ENCODE results near the gene WRAP73. TPM values are rescaled to one million over a fixed set of nuclear protein-coding genes. Genes with fewer than 3 reads are reported as not detected.

Gene WRAP73
- polyA plus RNA-seq, 2 of the 4 experiments (the other 2 are of a cell fraction), result 15.4 to 16.1 TPM

GRCh38 chr1:3651930-3652547 is 2.1 kb upstream of the WRAP73 start, which contains the start of gene TP73:
Gene TP73 (plus strand): TSS chr1:3652516. CDS start chr1:3682366, 29,850 bp downstream.
- no peak for DNase-seq (ENCODE audit: low read depth in 1 of 2, low spot score in 1 of 2)
- peak in 1 of 2 experiments; percentile 11; a peak in 3 of 6 replicates for ATAC-seq
- TF ChIP-seq SMC3 (IDR thresholded peaks at IDR 0.05) (no peak), E2F6 (IDR thresholded peaks at IDR 0.05; ENCODE audit: borderline replicate concordance, low read depth) (peak; percentile 37; the same call in 1 of the 2 replicates), MAFK (IDR thresholded peaks at IDR 0.05; ENCODE audit: partially characterized antibody) (no peak)
- WGBS (ENCODE audit: missing lambda C conversion rate), result no CpG with 5 or more reads among the region's 80 CpGs
- CTCF ChIA-PET, result no interaction called here
- POLR2A ChIA-PET, result no interaction called here
- H3K27ac ChIP-seq, result peak within 1 kb of the TSS in 1 of 2 experiments; percentile 69; a peak in 3 of 6 replicates
- H3K9me3 ChIP-seq, result no peaks in the 10 kb centered on the region
- peaks cover 11% of the 10 kb centered on the region; the same call in 2 of the 3 replicates for H3K4me1 ChIP-seq
- no peak for FAIRE-seq
- peak within 1 kb of the TSS; percentile 89 for H3K4me2 ChIP-seq
- H3K4me3 ChIP-seq, result peak within 1 kb of the TSS; percentile 46

GRCh38 chr1:3651026-3651929 is 1.4 kb upstream of the WRAP73 start:
- FAIRE-seq (no peak), DNase-seq (ENCODE audit: low read depth in 1 of 2, low spot score in 1 of 2) (peak in 1 of 2 experiments; percentile 19), ATAC-seq (peak in 1 of 2 experiments; percentile 13; a peak in 3 of 6 replicates)
- Histone ChIP-seq H3K4me3 (peak overlapping the region; percentile 46), H3K4me1 (peaks cover 11% of the 10 kb centered on the region; the same call in 2 of the 3 replicates), H3K4me2 (peak overlapping the region; percentile 89), H3K9me3 (no peaks in the 10 kb centered on the region), H3K27ac (peak overlapping the region in 1 of 2 experiments; percentile 69; a peak in 2 of 6 replicates)
- TF ChIP-seq JUNB (IDR thresholded peaks at IDR 0.05) (no peak), EHF (CRISPR knock-in tag; IDR thresholded peaks at IDR 0.05) (no peak), CBX2 (IDR thresholded peaks at IDR 0.05; ENCODE audit: borderline replicate concordance, low read depth) (no peak), RAD21 (conservative IDR thresholded peaks at IDR 0.05 in 1 of 2, IDR thresholded peaks at IDR 0.05 in 1 of 2) (no peak), HOXB13 (CRISPR knock-in tag; IDR thresholded peaks at IDR 0.05; ENCODE audit: low read depth) (no peak), NR3C1 (IDR thresholded peaks at IDR 0.05) (no peak), POLR2AphosphoS2 (conservative IDR thresholded peaks at IDR 0.05; ENCODE audit: low read length) (no peak), RFX5 (IDR thresholded peaks at IDR 0.05) (no peak), KDM1A (IDR thresholded peaks at IDR 0.05; ENCODE audit: low read depth) (no peak), EHMT2 (IDR thresholded peaks at IDR 0.05; ENCODE audit: low read depth) (no peak), NFE2L2 (conservative IDR thresholded peaks at IDR 0.05; ENCODE audit: low read length) (no peak), ZSCAN20 (CRISPR knock-in tag; IDR thresholded peaks at IDR 0.05) (no peak), FOXS1 (CRISPR knock-in tag; IDR thresholded peaks at IDR 0.05) (no peak), CBX8 (IDR thresholded peaks at IDR 0.05) (no peak), HEYL (CRISPR knock-in tag; IDR thresholded peaks at IDR 0.05) (no peak), CTCF (IDR thresholded peaks at IDR 0.05) (no peak), KDM5A (IDR thresholded peaks at IDR 0.05) (no peak)
- ChIA-PET CTCF (no interaction called here), POLR2A (no interaction called here)
- WGBS (ENCODE audit: missing lambda C conversion rate), result 76% methylated on average over 54 of the region's 83 CpGs
